Lower leg skin (tissue), 4 donors: ENCODE results near the gene KLHL40. TPM values are rescaled to one million over a fixed set of nuclear protein-coding genes. Genes with fewer than 3 reads are reported as not detected.
"Not testable (repeated sequence)": the region's sequence is repeated elsewhere in the genome, so short reads cannot be mapped to it uniquely, and the experiment has no call there.

ENCODE experiments used
- DNase-seq, 2 donors: peaks; one replicate each; pipeline ENCODE4 v3.0.0-alpha.2; 2019; ENCODE audit warnings: low spot score in 2 of 2
- H3K4me3 ChIP-seq: fragments of 200-600 bp; sonication (generic); 2 replicates; pipeline ENCODE4 v1.5.1; 2017; ENCODE audit warnings: mild to moderate bottlenecking, low read depth; ENCODE audit not compliant: poor library complexity, severe bottlenecking
- POLR2A ChIP-seq, 2 donors: fragments of 450-650 bp; IDR thresholded peaks; one replicate each; pipeline ENCODE4 v1.6.1; 2016 to 2017; ENCODE audit warnings: antibody characterized with exemption in 2 of 2, mild to moderate bottlenecking in 1 of 2, moderate library complexity in 1 of 2
- WGBS, 2 donors: methylation state at CpG; one replicate each; pipeline ENCODE4 v1.1.5; 2018; 5-methylcytosine and 5-hydroxymethylcytosine counted together
- intact Hi-C: fragments of 100-400 bp; cut with DNase I; formaldehyde crosslinking; loops from one replicate; pipeline ENCODE4 v1.15.0; 2023; ENCODE audit warnings: low total_unique reads
- total RNA-seq, 4 donors: library from RNA; depleted of rRNA; stranded (reverse); fragments of >200 nt; gene quantifications; one replicate each; pipeline ENCODE4 v1.1.0, GENCODE V29; 2016
- TF ChIP-seq, protein P1 (sequence below), 3 donors: fragments of 450-650 bp; IDR thresholded peaks; one replicate each; pipeline ENCODE4 v1.5.1; 2016; ENCODE audit warnings: antibody characterized with exemption in 3 of 3, mild to moderate bottlenecking in 3 of 3, moderate library complexity in 2 of 3

The KLHL40 gene
- total RNA-seq, 4 donors from 2014 or later, result not detected

DNA sequence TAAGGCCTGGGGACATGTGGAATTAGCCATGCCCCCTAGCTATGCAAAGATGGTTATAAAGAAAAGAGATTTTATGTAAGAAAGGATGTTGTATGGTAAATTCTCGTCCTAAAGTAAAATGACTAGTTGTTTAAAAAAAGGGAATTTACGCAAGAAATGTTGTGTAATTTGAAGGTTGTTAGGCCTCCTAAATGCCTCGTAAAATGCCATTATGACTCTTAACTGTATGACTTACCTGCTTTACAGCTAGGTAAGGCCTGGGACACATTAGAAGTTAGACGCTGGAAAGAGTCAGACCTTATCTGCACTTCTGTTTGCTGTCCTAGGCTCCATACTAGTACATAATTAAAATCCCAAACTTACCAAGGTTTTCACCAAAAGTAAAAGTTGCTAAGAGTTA, 34.8 kb downstream of the KLHL40 start:
- 84 to 89% methylated on average over 4 of the region's 4 CpGs for WGBS, 2 donors
- TF ChIP-seq POLR2A (IDR thresholded peaks at IDR 0.05), result no peak
- TF ChIP-seq, protein P1, sequence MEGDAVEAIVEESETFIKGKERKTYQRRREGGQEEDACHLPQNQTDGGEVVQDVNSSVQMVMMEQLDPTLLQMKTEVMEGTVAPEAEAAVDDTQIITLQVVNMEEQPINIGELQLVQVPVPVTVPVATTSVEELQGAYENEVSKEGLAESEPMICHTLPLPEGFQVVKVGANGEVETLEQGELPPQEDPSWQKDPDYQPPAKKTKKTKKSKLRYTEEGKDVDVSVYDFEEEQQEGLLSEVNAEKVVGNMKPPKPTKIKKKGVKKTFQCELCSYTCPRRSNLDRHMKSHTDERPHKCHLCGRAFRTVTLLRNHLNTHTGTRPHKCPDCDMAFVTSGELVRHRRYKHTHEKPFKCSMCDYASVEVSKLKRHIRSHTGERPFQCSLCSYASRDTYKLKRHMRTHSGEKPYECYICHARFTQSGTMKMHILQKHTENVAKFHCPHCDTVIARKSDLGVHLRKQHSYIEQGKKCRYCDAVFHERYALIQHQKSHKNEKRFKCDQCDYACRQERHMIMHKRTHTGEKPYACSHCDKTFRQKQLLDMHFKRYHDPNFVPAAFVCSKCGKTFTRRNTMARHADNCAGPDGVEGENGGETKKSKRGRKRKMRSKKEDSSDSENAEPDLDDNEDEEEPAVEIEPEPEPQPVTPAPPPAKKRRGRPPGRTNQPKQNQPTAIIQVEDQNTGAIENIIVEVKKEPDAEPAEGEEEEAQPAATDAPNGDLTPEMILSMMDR (IDR thresholded peaks at IDR 0.05), result no peak
- no peak overlapping the region for H3K4me3 ChIP-seq
- DNase-seq, result no peak
- intact Hi-C loops, result no loop called here

DNA sequence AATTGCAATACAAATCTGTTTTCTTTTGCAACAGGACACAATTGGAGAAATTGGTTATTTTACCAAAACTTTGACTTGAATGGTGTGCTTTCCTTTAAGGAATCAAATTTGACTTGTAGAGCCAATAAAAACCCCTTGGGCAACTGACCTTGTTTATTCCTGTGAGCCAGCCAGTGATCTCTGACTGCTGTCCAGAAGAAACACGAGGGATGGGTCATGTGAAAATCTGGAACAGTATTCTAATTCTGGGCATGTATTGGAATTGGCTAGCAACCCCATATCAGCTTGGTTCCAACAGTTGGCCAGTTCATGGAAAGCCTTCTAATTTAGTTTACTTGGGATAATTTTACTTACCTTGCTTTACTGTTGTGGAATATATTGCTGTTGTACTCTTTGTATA, 36.4 kb downstream of the KLHL40 start:
- TF ChIP-seq, protein P1 (IDR thresholded peaks at IDR 0.05), result no peak
- TF ChIP-seq POLR2A (IDR thresholded peaks at IDR 0.05), result no peak
- intact Hi-C loops, result no loop called here
- WGBS, 2 donors, result 27 to 29% methylated on average over 1 of the region's 1 CpG
- no peak overlapping the region for H3K4me3 ChIP-seq
- no peak for DNase-seq

DNA sequence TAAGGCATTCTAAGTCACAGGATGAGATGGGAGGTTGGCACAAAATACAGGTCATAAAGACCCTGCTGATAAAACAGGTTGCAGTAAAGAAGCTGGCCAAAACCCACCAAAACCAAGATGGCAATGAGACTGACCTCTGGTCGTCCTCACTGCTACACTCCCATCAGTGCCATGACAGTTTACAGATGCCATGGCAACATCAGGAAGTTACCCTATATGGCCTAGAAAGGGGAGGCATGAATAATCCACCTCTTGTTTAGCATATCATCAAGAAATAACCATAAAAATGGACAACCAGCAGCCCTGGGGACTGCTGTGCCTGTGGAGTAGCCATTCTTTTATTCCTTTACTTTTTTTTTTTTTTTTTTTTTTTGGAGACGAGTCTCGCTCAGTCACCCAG, 37.1 kb downstream of the KLHL40 start:
- intact Hi-C loops, H3K4me3 ChIP-seq: not testable (repeated sequence)
- WGBS, 2 donors, result 95 to 99% methylated on average over 3 of the region's 3 CpGs
- peak in 1 of 2 donors; percentile 4 for DNase-seq

DNA sequence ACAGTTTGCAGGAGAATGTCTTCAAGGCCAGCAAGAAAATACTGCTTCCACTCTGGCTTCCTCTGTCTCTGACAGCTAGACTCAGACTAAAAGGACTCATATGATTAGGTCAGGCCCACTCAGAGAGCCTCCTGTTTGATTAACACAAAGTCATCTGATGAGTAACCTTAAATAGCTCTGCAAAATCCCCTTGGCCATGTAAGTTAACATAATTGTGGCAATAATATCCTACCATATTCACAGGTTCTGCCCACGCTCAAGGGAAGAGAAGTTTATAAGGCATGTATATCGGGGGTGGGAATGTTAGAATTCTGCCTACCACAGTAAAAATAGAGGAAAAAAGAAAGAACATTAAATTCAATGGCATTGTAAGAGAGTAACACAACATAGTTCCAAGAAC, 37.9 kb downstream of the KLHL40 start:
- 92 to 100% methylated on average over 2 of the region's 2 CpGs for WGBS, 2 donors
- no peak for DNase-seq
- intact Hi-C loops, result no loop called here
- no peak for TF ChIP-seq POLR2A (IDR thresholded peaks at IDR 0.05)
- TF ChIP-seq, protein P1 (IDR thresholded peaks at IDR 0.05), result no peak
- H3K4me3 ChIP-seq, result no peak overlapping the region

DNA sequence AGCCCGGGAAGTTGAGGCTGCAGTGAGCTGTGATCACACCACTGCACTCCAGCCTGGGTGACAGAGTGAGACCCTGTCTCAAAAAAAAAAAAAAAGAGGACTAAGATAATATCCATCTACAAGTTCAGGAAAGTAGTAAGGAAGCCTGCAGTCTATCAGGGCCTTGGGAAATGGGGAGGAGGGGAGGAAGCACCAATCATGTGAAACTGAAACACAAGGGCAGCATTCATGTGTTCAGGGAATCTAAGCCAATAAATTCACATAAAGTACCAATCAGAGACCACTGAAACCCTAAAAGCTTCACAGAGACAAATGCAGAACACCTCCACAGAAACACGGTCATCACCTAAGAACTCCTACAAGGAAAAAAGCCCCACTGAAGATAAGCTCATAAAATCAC, 40.1 kb downstream of the KLHL40 start:
- DNase-seq, result peak in 1 of 2 donors; percentile 3
- TF ChIP-seq, protein P1 (IDR thresholded peaks at IDR 0.05), result no peak
- no peak for TF ChIP-seq POLR2A (IDR thresholded peaks at IDR 0.05)
- no peak overlapping the region for H3K4me3 ChIP-seq
- 82 to 83% methylated on average over 2 of the region's 2 CpGs for WGBS, 2 donors
- intact Hi-C loops, result no loop called here

DNA sequence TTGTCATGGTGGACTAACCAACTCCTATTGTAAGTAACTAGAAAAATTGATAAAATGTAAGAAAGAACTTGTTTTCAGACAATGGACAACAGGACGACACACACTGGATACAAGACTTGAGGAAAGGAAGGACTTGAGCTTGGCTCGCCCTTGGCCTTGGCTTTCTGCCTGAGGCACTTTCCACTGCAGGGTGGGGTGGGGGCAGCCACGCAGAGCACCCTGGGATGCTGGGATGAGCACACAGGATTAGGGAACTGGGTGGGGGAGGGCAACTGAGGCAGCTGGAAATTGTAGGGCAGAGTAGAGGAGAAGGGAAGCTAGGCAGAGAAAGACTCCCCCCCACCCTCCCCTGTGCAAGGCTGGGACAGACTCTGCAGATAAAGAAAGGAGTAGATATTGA, 42.7 kb downstream of the KLHL40 start:
- TF ChIP-seq, protein P1 (IDR thresholded peaks at IDR 0.05), result no peak
- TF ChIP-seq POLR2A (IDR thresholded peaks at IDR 0.05), result no peak
- WGBS, 2 donors, result 37 to 38% methylated on average over 3 of the region's 3 CpGs
- H3K4me3 ChIP-seq, result no peak overlapping the region
- DNase-seq, result peak; percentile 14 to 82
- intact Hi-C loops, result no loop called here
